Adrenal gland (tissue), 12 donors: ENCODE measurements around the gene ABHD17A. TPM values are rescaled to one million over a fixed set of nuclear protein-coding genes. Genes with fewer than 3 reads are reported as not detected.
A peak's percentile ranks its signal among the peaks of the same experiment; 100 is the strongest.

ENCODE experiments used
- DNase-seq, 7 donors: peaks; one replicate each; pipeline ENCODE4 v3.0.0-alpha.2; 2019 to 2020
- H3K27ac ChIP-seq, 5 donors: fragments of 200-600 bp; sonication (generic) in 4 of 5; 1 replicate in 3 of 5; 2 replicates in 2 of 5; pipeline versions ENCODE4 v1.5.1 to v1.8.0; 2016 to 2020; ENCODE audit warnings: mild to moderate bottlenecking in 1 of 5
- H3K27me3 ChIP-seq: fragments of 200-600 bp; 2 replicates; pipeline ENCODE4 v1.8.0; 2021
- H3K36me3 ChIP-seq, 2 donors: fragments of 200-600 bp; replicated peaks in 1 of 2; 1 replicate in 1 of 2; 2 replicates in 1 of 2; pipeline versions ENCODE4 v1.5.1 to v1.8.0; 2018 to 2022
- H3K4me1 ChIP-seq, 2 donors: fragments of 200-600 bp; replicated peaks in 1 of 2; 1 replicate in 1 of 2; 2 replicates in 1 of 2; pipeline versions ENCODE4 v1.5.1 to v1.8.0; 2018 to 2021
- H3K4me3 ChIP-seq, 4 donors: fragments of 200-600 bp; sonication (generic) in 3 of 4; one replicate each; pipeline ENCODE4 v1.5.1; 2016 to 2018
- H3K9me3 ChIP-seq, 3 donors: fragments of 200-600 bp; sonication (generic) in 1 of 3; replicated peaks in 1 of 3; 1 replicate in 2 of 3; 2 replicates in 1 of 3; pipeline versions ENCODE4 v1.5.1 to v1.8.0; 2016 to 2021
- POLR2A ChIP-seq, 2 donors: fragments of 450-650 bp; IDR thresholded peaks; one replicate each; pipeline ENCODE4 v1.6.1; 2017; ENCODE audit warnings: antibody characterized with exemption in 2 of 2, mild to moderate bottlenecking in 2 of 2, moderate library complexity in 1 of 2
- WGBS, 4 donors: extraction: QIAGEN DNeasy Blood & Tissue Kit in 2 of 4; methylation state at CpG; one replicate each; pipeline versions ENCODE4 v1.1.5 to v1.1.7; 2013 to 2017; 5-methylcytosine and 5-hydroxymethylcytosine counted together
- intact Hi-C, 2 donors: fragments of 100-400 bp; cut with DNase I; formaldehyde crosslinking; loops; one replicate each; pipeline versions ENCODE4 v1.14.1 to v1.15.0; 2022 to 2023
- polyA plus RNA-seq, 3 donors: library from polyadenylated mRNA; stranded (reverse); fragments of 200-250 nt in 2 of 3; fragments of 350-450 nt in 1 of 3; fragmentation: Illumina TruSeq in 1 of 3; extraction: RNeasy Lipid Tissue Mini Kit (QIAGEN cat#74804) in 1 of 3; gene quantifications; one replicate each; pipeline ENCODE4 v1.2.3, GENCODE V29; 2013 to 2014
- total RNA-seq, 9 donors: library from RNA; depleted of rRNA in 4 of 9; stranded (reverse); fragments of >200 nt in 4 of 9; fragments of 120-200 nt in 1 of 9; fragmentation: NEBNext Ultra II Directional in 1 of 9; extraction: Animal tissue kit (Norgen Biotek cat#: 25700) in 1 of 9; gene quantifications; one replicate each; pipeline versions ENCODE4 v1.1.0 to v1.2.4, GENCODE V29; 2013 to 2023
- TF ChIP-seq, protein P1 (sequence below), 6 experiments: fragments of 450-650 bp in 4 of 6; fragments of 200-600 bp in 2 of 6; sonication (generic) in 1 of 6; IDR thresholded peaks; 1 replicate in 5 of 6; 2 replicates in 1 of 6; pipeline versions ENCODE4 v1.5.1 to v1.8.0; 2016 to 2021; ENCODE audit warnings: antibody characterized with exemption in 6 of 6, mild to moderate bottlenecking in 2 of 6, moderate library complexity in 1 of 6
- donor health status: healthy with polysubstance abuse.
- donor health status: Bipolar disorder and iron deficiency.
- donor health status: DM: yes; HTN: yes; CAD: no.
- donor health status: DM: no; HTN: no; CAD: no.
- donor health status: DM: no; HTN: no; CAD: no.
- donor health status: DM: yes; HTN: yes; CAD: no.

Gene ABHD17A
- total and polyA plus RNA-seq, 12 donors = 2.5 to 235 (median 99.4) TPM

DNA sequence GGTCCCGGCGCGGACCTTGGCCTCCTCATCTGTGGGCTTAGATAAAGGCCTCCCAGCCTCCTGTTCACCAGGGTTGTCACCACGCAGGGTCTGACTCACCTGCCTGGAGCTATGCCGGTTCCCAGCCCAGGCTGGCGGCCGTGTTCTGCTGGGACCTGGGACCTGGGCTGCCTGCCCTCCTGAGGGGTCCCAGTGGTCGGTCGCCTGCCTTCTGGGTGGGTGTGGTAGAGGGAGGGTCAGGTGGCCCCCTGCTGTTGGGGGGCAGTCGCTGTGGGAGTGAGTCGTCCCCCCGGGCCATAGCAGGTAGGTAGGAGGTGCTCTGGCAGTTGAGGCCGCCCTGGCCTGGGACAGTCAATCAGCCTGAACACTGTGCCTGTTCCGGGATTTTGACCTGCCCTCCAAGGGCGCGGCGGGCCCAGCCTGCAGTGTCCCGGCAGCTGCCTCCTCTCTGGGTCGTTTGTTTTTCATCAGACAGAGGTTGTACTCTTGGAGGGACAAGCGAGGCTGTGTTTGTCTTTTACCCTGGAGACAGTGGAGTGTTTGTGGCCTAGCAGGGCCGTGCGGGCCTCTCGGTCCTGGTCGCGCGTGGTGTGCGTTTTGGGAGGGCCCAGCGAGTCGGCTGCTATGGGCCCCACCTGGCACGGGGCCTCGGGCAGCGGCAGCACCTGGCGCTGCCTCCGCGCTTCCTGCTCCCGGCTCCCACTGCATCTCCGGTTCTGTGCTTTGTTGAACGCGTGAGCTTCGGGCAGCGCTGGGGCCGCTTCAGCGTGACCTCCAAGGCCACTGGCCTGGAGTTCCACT lies 22.5 kb upstream of the ABHD17A start:
- peak in 5 of 7 donors; percentile 45 to 63 (median 59) for DNase-seq

GRCh38 chr19:1906985-1907562 lies 21.8 kb upstream of the ABHD17A start:
- Histone ChIP-seq H3K4me3 (no peak overlapping the region), H3K27ac (peak overlapping the region in 3 of 5 donors; percentile 40 to 81 (median 74)), H3K36me3 (peaks cover 0 to 1% of the 10 kb centered on the region in 2 donors), H3K27me3 (no peaks in the 10 kb centered on the region), H3K9me3 (no peaks in the 10 kb centered on the region), H3K4me1 (peaks cover 6 to 25% of the 10 kb centered on the region in 2 donors)
- TF ChIP-seq POLR2A (IDR thresholded peaks at IDR 0.05) = no peak
- TF ChIP-seq, protein P1, sequence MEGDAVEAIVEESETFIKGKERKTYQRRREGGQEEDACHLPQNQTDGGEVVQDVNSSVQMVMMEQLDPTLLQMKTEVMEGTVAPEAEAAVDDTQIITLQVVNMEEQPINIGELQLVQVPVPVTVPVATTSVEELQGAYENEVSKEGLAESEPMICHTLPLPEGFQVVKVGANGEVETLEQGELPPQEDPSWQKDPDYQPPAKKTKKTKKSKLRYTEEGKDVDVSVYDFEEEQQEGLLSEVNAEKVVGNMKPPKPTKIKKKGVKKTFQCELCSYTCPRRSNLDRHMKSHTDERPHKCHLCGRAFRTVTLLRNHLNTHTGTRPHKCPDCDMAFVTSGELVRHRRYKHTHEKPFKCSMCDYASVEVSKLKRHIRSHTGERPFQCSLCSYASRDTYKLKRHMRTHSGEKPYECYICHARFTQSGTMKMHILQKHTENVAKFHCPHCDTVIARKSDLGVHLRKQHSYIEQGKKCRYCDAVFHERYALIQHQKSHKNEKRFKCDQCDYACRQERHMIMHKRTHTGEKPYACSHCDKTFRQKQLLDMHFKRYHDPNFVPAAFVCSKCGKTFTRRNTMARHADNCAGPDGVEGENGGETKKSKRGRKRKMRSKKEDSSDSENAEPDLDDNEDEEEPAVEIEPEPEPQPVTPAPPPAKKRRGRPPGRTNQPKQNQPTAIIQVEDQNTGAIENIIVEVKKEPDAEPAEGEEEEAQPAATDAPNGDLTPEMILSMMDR (IDR thresholded peaks at IDR 0.05) = no peak
- DNase-seq = no peak
- 90 to 93% (median 92%) methylated on average over 8 to 10 of the region's 10 CpGs for WGBS, 4 donors
- intact Hi-C loops = no loop called here

More for the DNA sequence above, 22.5 kb upstream of the ABHD17A start:
- no peak for TF ChIP-seq POLR2A (IDR thresholded peaks at IDR 0.05)
- no peaks in the 10 kb centered on the region for H3K9me3 ChIP-seq
- H3K36me3 ChIP-seq = peaks cover 0 to 8% of the 10 kb centered on the region in 2 donors
- H3K27ac ChIP-seq = peak overlapping the region; percentile 30 to 81 (median 40)
- no peak overlapping the region for H3K4me3 ChIP-seq
- intact Hi-C loops = no loop called here
- H3K4me1 ChIP-seq = peaks cover 6 to 25% of the 10 kb centered on the region in 2 donors
- WGBS, 4 donors = 61 to 76% (median 66%) methylated on average over 4 to 43 of the region's 43 CpGs
- no peaks in the 10 kb centered on the region for H3K27me3 ChIP-seq

GRCh38 chr19:1905863-1906375 lies 20.6 kb upstream of the ABHD17A start:
- no peaks in the 10 kb centered on the region for H3K36me3 ChIP-seq
- TF ChIP-seq, protein P1 (IDR thresholded peaks at IDR 0.05) = no peak
- no peaks in the 10 kb centered on the region for H3K9me3 ChIP-seq
- WGBS, 4 donors = 63 to 74% (median 69%) methylated on average over 15 of the region's 15 CpGs
- peak overlapping the region in 2 of 4 donors; percentile 23 to 83 for H3K4me3 ChIP-seq
- intact Hi-C loops = no loop called here
- no peaks in the 10 kb centered on the region for H3K27me3 ChIP-seq
- peak overlapping the region; percentile 30 to 89 (median 78) for H3K27ac ChIP-seq
- no peak for DNase-seq
- peaks cover 6 to 25% of the 10 kb centered on the region in 2 donors for H3K4me1 ChIP-seq

DNA sequence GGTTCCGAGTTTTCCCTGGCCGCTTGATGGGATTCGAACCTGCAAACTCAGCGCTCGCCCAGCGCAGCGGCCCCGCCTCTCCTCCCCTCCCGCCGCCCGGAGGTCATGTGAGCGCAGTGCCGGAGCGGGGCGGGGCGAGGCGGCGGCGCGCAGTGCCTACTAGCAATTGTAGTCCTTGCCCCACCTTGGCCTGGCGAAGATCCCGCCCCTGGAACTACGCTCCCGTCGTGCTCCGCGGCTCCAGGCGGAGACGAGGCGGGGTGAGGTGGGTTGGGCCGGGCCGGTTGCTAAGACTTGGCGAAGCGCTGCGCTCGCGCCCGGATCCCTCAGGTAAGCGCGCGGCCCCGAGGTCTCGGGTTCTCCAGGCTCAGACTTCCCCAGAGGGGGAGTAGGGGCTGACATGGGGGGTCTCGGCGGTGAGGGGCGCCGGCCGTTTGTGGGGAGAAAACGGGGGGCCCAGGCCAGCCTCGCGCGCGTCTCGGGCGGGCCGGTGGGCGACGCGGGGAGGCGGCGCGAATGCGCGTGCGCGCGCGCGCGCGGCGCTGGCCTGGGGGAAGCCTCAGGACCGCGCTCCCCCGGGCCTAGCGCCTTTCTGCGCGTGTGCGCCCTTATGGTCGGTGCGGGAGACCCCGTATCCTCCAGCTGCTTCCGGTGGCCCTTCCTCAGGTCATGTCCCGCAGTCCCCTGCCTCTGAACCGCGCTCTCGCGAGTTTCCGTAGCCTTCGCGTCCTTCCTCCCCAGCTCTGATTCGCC lies 20.0 kb upstream of the ABHD17A start, which contains the start of the genes ADAT3 and SCAMP4:
Gene ADAT3, plus strand, starts transcription at position 290 of the 753 bp plus-strand sequence. CDS start 6,649 bp downstream, outside the sequence.
Gene SCAMP4, plus strand, starts transcription at position 290 of the 753 bp plus-strand sequence. CDS start 9,621 bp downstream, outside the sequence.
- H3K9me3 ChIP-seq = no peaks in the 10 kb centered on the region
- TF ChIP-seq POLR2A (IDR thresholded peaks at IDR 0.05) = peak; percentile 68 to 81
- TF ChIP-seq, protein P1 (IDR thresholded peaks at IDR 0.05) = no peak
- peak within 1 kb of the TSS; percentile 23 to 83 (median 48) for H3K4me3 ChIP-seq
- H3K36me3 ChIP-seq = no peaks in the 10 kb centered on the region
- H3K27ac ChIP-seq = peak within 1 kb of the TSS; percentile 30 to 89 (median 78)
- H3K27me3 ChIP-seq = no peaks in the 10 kb centered on the region
- intact Hi-C loops = no loop called here
- DNase-seq = peak; percentile 99 to 100 (median 99)
- WGBS, 4 donors = 0 to 1% (median 0%) methylated on average over 4 to 92 of the region's 92 CpGs
- peaks cover 6 to 25% of the 10 kb centered on the region in 2 donors for H3K4me1 ChIP-seq
